Neural progenitor cell (in vitro differentiated cells): ENCODE data around the gene USP32. TPM values are rescaled to one million over a fixed set of nuclear protein-coding genes. Genes with fewer than 3 reads are reported as not detected.

Source experiments
- DNase-seq: peaks from one replicate; pipeline ENCODE4 v3.0.0-alpha.2; 2016; ENCODE audit warnings: low spot score
- H2AFZ ChIP-seq: fragments of 200-600 bp; sonication (generic); replicated peaks from 2 replicates; pipeline ENCODE4 v1.6.1; 2016; ENCODE audit warnings: antibody characterized with exemption
- H3F3A ChIP-seq: fragments of 200-600 bp; sonication (generic); 2 replicates; pipeline ENCODE4 v1.6.1; 2016; ENCODE audit warnings: antibody characterized with exemption, low read depth
- H3K27ac ChIP-seq: fragments of 200-600 bp; sonication (generic); 2 replicates; pipeline ENCODE4 v1.5.1; 2016; ENCODE audit warnings: mild to moderate bottlenecking
- H3K27me3 ChIP-seq: fragments of 200-600 bp; sonication (generic); 2 replicates; pipeline ENCODE4 v1.6.1; 2016; ENCODE audit warnings: mild to moderate bottlenecking, moderate library complexity
- H3K36me3 ChIP-seq: fragments of 200-600 bp; sonication (generic); 2 replicates; pipeline ENCODE4 v1.5.1; 2016
- H3K4me1 ChIP-seq: fragments of 200-600 bp; sonication (generic); 2 replicates; pipeline ENCODE4 v1.6.1; 2016; ENCODE audit warnings: mixed run types
- H3K4me2 ChIP-seq: fragments of 200-600 bp; sonication (generic); 2 replicates; pipeline ENCODE4 v1.6.1; 2016
- H3K4me3 ChIP-seq: fragments of 200-600 bp; sonication (generic); 2 replicates; pipeline ENCODE4 v1.5.1; 2016
- H3K79me2 ChIP-seq: fragments of 200-600 bp; sonication (generic); 2 replicates; pipeline ENCODE4 v1.6.1; 2016; ENCODE audit warnings: low read depth
- H3K9ac ChIP-seq: fragments of 200-600 bp; sonication (generic); 2 replicates; pipeline ENCODE4 v1.6.1; 2016
- H3K9me3 ChIP-seq: fragments of 200-600 bp; sonication (generic); 2 replicates; pipeline ENCODE4 v1.5.1; 2016; ENCODE audit warnings: low read depth
- H4K20me1 ChIP-seq: fragments of 200-600 bp; sonication (generic); 2 replicates; pipeline ENCODE4 v1.6.1; 2016; ENCODE audit warnings: low read depth
- H3K27ac Mint-ChIP-seq: 3 replicates; pipeline ENCODE4 v1.8.0; 2021; ENCODE audit warnings: mixed read lengths
- H3K27me3 Mint-ChIP-seq: 2 replicates; pipeline ENCODE4 v1.8.0; 2022; ENCODE audit warnings: low read depth, mild to moderate bottlenecking, inconsistent platforms, moderate library complexity, mixed read lengths; ENCODE audit not compliant: insufficient read depth
- H3K36me3 Mint-ChIP-seq: 3 replicates; pipeline ENCODE4 v1.8.0; 2021; ENCODE audit warnings: mixed read lengths
- H3K4me1 Mint-ChIP-seq: 3 replicates; pipeline ENCODE4 v1.8.0; 2021; ENCODE audit warnings: mixed read lengths
- H3K4me3 Mint-ChIP-seq: 3 replicates; pipeline ENCODE4 v1.8.0; 2021; ENCODE audit warnings: mild to moderate bottlenecking, moderate library complexity, mixed read lengths
- H3K9me3 Mint-ChIP-seq: 3 replicates; pipeline ENCODE4 v1.8.0; 2020; ENCODE audit warnings: mixed read lengths
- CTCF ChIP-seq: fragments of 200-600 bp; sonication (generic); IDR thresholded peaks from 2 replicates; pipeline ENCODE4 v1.5.1; 2017; ENCODE audit warnings: antibody characterized with exemption, mild to moderate bottlenecking
- EZH2 ChIP-seq: fragments of 200-600 bp; sonication (generic); IDR thresholded peaks from 2 replicates; pipeline ENCODE4 v1.6.1; 2017; ENCODE audit warnings: antibody characterized with exemption, mild to moderate bottlenecking, moderate library complexity
- EZH2phosphoT487 ChIP-seq: fragments of 200-600 bp; sonication (generic); IDR thresholded peaks from 2 replicates; pipeline ENCODE4 v1.6.1; 2017; ENCODE audit warnings: antibody characterized with exemption
- total RNA-seq: library from RNA; depleted of rRNA; stranded (reverse); fragments of >200 nt; gene quantifications from 2 replicates; pipeline ENCODE4 v1.2.3, GENCODE V29; 2015; ENCODE audit warnings: low replicate concordance

Gene USP32
- total RNA-seq, 1 donor from 2014 or later: 45.0 TPM

DNA sequence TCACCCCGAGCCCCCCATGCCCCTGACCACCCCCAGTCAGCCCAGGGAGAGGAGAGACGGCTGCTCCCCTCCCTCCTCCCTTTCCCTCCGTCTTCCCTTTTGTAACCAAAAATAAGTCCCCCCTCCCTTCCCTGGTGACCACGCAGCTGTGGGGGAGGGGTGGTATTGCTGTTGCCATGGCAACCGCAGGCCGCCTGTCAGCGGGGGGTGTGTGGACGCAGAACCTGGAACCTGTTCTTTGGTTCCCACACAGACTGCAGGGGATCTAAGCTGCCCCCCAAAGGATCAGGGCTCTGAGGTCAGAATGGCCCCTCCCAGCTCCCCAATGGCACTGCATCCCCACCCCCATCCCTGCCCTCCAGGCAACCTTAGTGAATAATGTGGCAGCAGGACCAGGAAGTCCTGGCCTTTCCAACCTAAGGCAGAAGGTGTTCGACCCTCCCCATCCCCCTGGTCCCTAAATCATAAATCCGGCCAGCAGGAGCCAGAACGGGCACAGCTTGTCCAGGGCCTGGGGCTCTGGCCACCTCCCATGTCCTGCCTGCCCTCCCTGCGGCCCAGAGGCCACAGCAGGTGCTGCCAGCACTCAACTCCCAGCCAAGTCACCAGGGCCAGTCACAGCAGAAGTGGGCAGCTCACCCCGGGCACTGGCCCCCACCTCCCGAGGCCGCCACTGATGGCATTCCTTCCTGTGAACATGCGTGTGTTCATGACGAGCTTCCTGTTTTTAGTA lies 230.2 kb downstream of the USP32 start:
- no peaks in the 10 kb centered on the region for H3K79me2 ChIP-seq
- no peaks in the 10 kb centered on the region for H3K27me3 ChIP-seq
- no peak overlapping the region for H3K9ac ChIP-seq
- no peaks in the 10 kb centered on the region for H3K9me3 Mint-ChIP-seq
- H3K27ac Mint-ChIP-seq: peak overlapping the region; percentile 96
- H3K4me1 Mint-ChIP-seq: peaks cover 48% of the 10 kb centered on the region
- peaks cover 23% of the 10 kb centered on the region for H3K27me3 Mint-ChIP-seq
- H3K4me3 ChIP-seq: no peak overlapping the region
- peak overlapping the region; percentile 63 for H3K4me2 ChIP-seq
- peak overlapping the region; percentile 71 for H3K4me3 Mint-ChIP-seq
- H3K4me1 ChIP-seq: peaks cover 43% of the 10 kb centered on the region
- H3K36me3 ChIP-seq: no peaks in the 10 kb centered on the region
- no peak overlapping the region for H2AFZ ChIP-seq
- no peaks in the 10 kb centered on the region for H3K9me3 ChIP-seq
- no peak overlapping the region for H3K27ac ChIP-seq
- peak; percentile 65 for DNase-seq
- H3F3A ChIP-seq: peaks cover 32% of the 10 kb centered on the region
- H4K20me1 ChIP-seq: no peaks in the 10 kb centered on the region
- TF ChIP-seq CTCF (no peak), EZH2 (no peak)
- no peaks in the 10 kb centered on the region for H3K36me3 Mint-ChIP-seq

DNA sequence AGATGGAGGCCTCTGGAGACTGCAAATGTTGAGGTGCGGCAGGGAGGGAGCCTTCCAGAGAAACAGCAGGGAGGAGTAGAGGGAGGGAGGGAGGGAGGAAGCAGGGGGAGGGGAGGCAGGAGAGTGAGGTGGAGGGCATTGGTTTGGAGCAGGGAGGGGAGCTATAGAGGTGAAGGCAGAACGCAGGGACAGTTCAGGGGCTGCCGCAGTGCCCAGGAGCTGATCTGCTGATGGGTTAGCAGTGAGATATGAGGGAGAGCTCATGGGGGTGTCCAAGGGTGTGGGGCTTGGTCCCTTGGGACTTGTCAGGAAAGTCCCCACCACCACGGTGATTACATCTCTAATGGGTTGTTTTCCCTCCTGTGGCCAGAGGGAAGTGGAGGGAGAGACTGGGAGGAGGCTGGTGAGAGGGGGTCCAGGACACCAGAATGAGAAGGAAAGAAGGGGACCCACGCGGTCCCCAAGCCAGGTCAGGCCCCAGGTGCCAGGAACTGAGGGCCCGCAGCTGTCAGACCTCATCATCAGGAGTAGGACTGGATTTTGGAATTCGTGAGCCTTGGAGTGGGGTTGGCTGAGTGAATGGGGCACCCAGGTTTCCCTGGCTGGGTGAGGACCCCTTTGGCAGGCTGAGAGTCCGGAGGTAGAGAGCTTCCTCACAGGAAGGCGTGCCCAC lies 231.0 kb downstream of the USP32 start:
- Histone ChIP-seq H3K9ac (no peak overlapping the region), H3K9me3 (no peaks in the 10 kb centered on the region), H2AFZ (no peak overlapping the region), H3K36me3 (no peaks in the 10 kb centered on the region), H3F3A (peaks cover 29% of the 10 kb centered on the region), H3K79me2 (no peaks in the 10 kb centered on the region), H3K4me2 (peak overlapping the region; percentile 63), H3K27me3 (no peaks in the 10 kb centered on the region), H3K4me3 (no peak overlapping the region), H3K27ac (no peak overlapping the region), H3K4me1 (peaks cover 46% of the 10 kb centered on the region), H4K20me1 (no peaks in the 10 kb centered on the region)
- H3K4me3 Mint-ChIP-seq: peak overlapping the region; percentile 61
- peaks cover 24% of the 10 kb centered on the region for H3K27me3 Mint-ChIP-seq
- peak overlapping the region; percentile 79 for H3K27ac Mint-ChIP-seq
- H3K36me3 Mint-ChIP-seq: no peaks in the 10 kb centered on the region
- H3K4me1 Mint-ChIP-seq: peaks cover 51% of the 10 kb centered on the region
- DNase-seq: no peak
- H3K9me3 Mint-ChIP-seq: no peaks in the 10 kb centered on the region
- no peak for TF ChIP-seq EZH2phosphoT487
- no peak for TF ChIP-seq CTCF
- no peak for TF ChIP-seq EZH2

DNA sequence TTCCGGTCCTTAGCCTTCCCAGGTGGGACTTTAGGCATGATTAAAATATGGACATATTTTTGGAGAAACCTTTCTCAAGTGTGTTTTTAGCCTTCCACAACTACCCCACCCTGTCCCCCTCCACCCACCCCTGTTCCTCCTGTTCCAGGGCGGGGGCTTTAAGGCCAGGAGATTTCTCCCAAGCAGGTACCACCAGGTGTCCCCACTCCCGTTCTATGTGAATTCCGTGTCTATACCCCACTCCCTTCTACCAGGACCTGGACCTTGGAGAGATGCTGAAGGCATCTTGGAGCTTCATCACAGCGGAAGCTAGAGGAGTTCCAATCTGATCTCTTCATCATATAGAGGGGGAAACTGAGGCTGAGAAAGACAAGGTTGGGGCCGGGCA lies 232.5 kb downstream of the USP32 start:
- H3K36me3 ChIP-seq: no peaks in the 10 kb centered on the region
- peaks cover 25% of the 10 kb centered on the region for H3F3A ChIP-seq
- no peaks in the 10 kb centered on the region for H3K9me3 ChIP-seq
- peaks cover 55% of the 10 kb centered on the region for H3K4me1 ChIP-seq
- H3K9ac ChIP-seq: no peak overlapping the region
- no peak overlapping the region for H3K27ac ChIP-seq
- no peaks in the 10 kb centered on the region for H3K27me3 ChIP-seq
- H2AFZ ChIP-seq: no peak overlapping the region
- Mint-ChIP-seq H3K4me1 (peaks cover 57% of the 10 kb centered on the region), H3K4me3 (no peak overlapping the region), H3K36me3 (no peaks in the 10 kb centered on the region), H3K27me3 (peaks cover 24% of the 10 kb centered on the region), H3K27ac (no peak overlapping the region), H3K9me3 (no peaks in the 10 kb centered on the region)
- no peak overlapping the region for H3K4me2 ChIP-seq
- H3K4me3 ChIP-seq: no peak overlapping the region
- H3K79me2 ChIP-seq: no peaks in the 10 kb centered on the region
- H4K20me1 ChIP-seq: no peaks in the 10 kb centered on the region
- no peak for DNase-seq
- TF ChIP-seq EZH2 (no peak), CTCF (no peak), EZH2phosphoT487 (no peak)
